Endodermal cell (in vitro differentiated cells): Measurements from ENCODE around the gene LRCH2. TPM values are rescaled to one million over a fixed set of nuclear protein-coding genes. Genes with fewer than 3 reads are reported as not detected.

ENCODE experiments used
- DNase-seq: peaks from one replicate; pipeline ENCODE4 v3.0.0-alpha.2; 2017
- H3K27ac ChIP-seq: 2 replicates; pipeline ENCODE4 v1.5.1; 2013; ENCODE audit warnings: mild to moderate bottlenecking, low read depth, low read length, moderate library complexity
- H3K27me3 ChIP-seq: 2 replicates; pipeline ENCODE4 v1.6.1; 2013; ENCODE audit warnings: mild to moderate bottlenecking, low read length, moderate library complexity; ENCODE audit not compliant: insufficient read depth, control insufficient read depth, poor library complexity, severe bottlenecking
- H3K36me3 ChIP-seq: 2 replicates; pipeline ENCODE4 v1.7.0; 2013; ENCODE audit warnings: mild to moderate bottlenecking, low read length, moderate library complexity; ENCODE audit not compliant: control insufficient read depth, insufficient read depth
- H3K4me1 ChIP-seq: one replicate; pipeline ENCODE4 v1.7.0; 2013; ENCODE audit warnings: low read length; ENCODE audit not compliant: control insufficient read depth, insufficient read depth
- H3K4me3 ChIP-seq: 2 replicates; pipeline ENCODE4 v1.5.1; 2013; ENCODE audit warnings: mild to moderate bottlenecking, low read length, moderate library complexity
- H3K9ac ChIP-seq: 2 replicates; pipeline ENCODE4 v1.6.1; 2013; ENCODE audit warnings: mild to moderate bottlenecking, low read length, moderate library complexity; ENCODE audit not compliant: poor library complexity, severe bottlenecking; ENCODE audit errors: extremely low read depth
- H3K9me3 ChIP-seq: 2 replicates; pipeline ENCODE4 v1.6.1; 2013; ENCODE audit warnings: mild to moderate bottlenecking, low read length, moderate library complexity; ENCODE audit not compliant: control insufficient read depth
- H3K27ac Mint-ChIP-seq: 2 replicates; pipeline ENCODE4 v1.8.0; 2020; ENCODE audit warnings: mixed read lengths
- H3K27me3 Mint-ChIP-seq: 2 replicates; pipeline ENCODE4 v1.8.0; 2021; ENCODE audit warnings: mild to moderate bottlenecking, mixed read lengths; ENCODE audit not compliant: insufficient read depth
- H3K36me3 Mint-ChIP-seq: 2 replicates; pipeline ENCODE4 v1.8.0; 2020; ENCODE audit warnings: low read depth, mixed read lengths
- H3K4me1 Mint-ChIP-seq: 2 replicates; pipeline ENCODE4 v1.8.0; 2020; ENCODE audit warnings: mixed read lengths
- H3K4me3 Mint-ChIP-seq: 2 replicates; pipeline ENCODE4 v1.8.0; 2020; ENCODE audit warnings: mild to moderate bottlenecking, moderate library complexity, mixed read lengths
- H3K9me3 Mint-ChIP-seq: 2 replicates; pipeline ENCODE4 v1.8.0; 2020; ENCODE audit warnings: mild to moderate bottlenecking, mixed read lengths
- WGBS, 2 experiments: methylation state at CpG; one replicate each; pipeline versions ENCODE4 v1.1.5 to v1.1.7; 2013; ENCODE audit warnings: missing lambda C conversion rate in 2 of 2, mixed read lengths in 1 of 2; ENCODE audit not compliant: insufficient coverage in 1 of 2, insufficient read length in 1 of 2; 5-methylcytosine and 5-hydroxymethylcytosine counted together
- total RNA-seq, 2 donors: library from RNA; stranded (reverse); fragmentation: NEBNext Ultra II Directional in 1 of 2; extraction: Animal tissue kit (Norgen Biotek cat#: 25700) in 1 of 2; gene quantifications; 2 replicates in 1 of 2; 3 replicates in 1 of 2; pipeline ENCODE4 v1.2.1, GENCODE V29; 2021
- TF ChIP-seq, protein P1 (sequence below): fragments of 200-600 bp; sonication (generic); conservative IDR thresholded peaks from 2 replicates; pipeline ENCODE4 v1.5.0; 2021; ENCODE audit warnings: antibody characterized with exemption, mild to moderate bottlenecking

Gene LRCH2
- total RNA-seq, 2 donors from 2014 or later, result 1.0 to 2.8 TPM

DNA sequence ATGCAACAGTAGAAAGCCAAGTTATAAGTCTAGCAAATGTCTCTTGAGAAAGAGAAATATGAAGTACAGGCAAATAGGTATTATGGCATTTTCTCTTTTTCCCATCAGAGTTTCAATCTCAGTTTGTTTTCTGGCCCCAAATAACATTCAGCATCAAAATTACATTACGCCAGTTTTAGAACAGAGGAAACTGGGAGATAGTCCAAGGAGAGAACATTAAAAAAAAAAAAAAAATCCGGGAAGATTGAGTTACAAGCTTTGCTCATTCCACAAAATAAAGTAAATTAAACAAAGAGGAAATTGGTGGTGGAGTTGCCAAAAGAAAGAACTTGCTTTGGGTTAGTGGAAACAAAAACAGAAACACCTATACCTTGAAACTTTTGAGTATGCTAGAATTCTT, 166.1 kb downstream of the LRCH2 start:
- H3K4me1 Mint-ChIP-seq, result peaks cover 12% of the 10 kb centered on the region
- 60% methylated on average over 1 of the region's 2 CpGs; no CpG with 5 or more reads in 1 of the 2 experiments for WGBS, 2 experiments
- no peak overlapping the region for H3K27ac Mint-ChIP-seq
- no peak for DNase-seq
- Histone ChIP-seq H3K27me3 (no peaks in the 10 kb centered on the region), H3K4me3 (no peak overlapping the region), H3K9ac (no peak overlapping the region), H3K36me3 (no peaks in the 10 kb centered on the region), H3K9me3 (no peaks in the 10 kb centered on the region), H3K27ac (no peak overlapping the region), H3K4me1 (no peaks in the 10 kb centered on the region)
- H3K4me3 Mint-ChIP-seq, result no peak overlapping the region
- no peaks in the 10 kb centered on the region for H3K36me3 Mint-ChIP-seq
- H3K27me3 Mint-ChIP-seq, result peaks cover 29% of the 10 kb centered on the region
- H3K9me3 Mint-ChIP-seq, result no peaks in the 10 kb centered on the region
- TF ChIP-seq, protein P1, sequence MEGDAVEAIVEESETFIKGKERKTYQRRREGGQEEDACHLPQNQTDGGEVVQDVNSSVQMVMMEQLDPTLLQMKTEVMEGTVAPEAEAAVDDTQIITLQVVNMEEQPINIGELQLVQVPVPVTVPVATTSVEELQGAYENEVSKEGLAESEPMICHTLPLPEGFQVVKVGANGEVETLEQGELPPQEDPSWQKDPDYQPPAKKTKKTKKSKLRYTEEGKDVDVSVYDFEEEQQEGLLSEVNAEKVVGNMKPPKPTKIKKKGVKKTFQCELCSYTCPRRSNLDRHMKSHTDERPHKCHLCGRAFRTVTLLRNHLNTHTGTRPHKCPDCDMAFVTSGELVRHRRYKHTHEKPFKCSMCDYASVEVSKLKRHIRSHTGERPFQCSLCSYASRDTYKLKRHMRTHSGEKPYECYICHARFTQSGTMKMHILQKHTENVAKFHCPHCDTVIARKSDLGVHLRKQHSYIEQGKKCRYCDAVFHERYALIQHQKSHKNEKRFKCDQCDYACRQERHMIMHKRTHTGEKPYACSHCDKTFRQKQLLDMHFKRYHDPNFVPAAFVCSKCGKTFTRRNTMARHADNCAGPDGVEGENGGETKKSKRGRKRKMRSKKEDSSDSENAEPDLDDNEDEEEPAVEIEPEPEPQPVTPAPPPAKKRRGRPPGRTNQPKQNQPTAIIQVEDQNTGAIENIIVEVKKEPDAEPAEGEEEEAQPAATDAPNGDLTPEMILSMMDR, result no peak

DNA sequence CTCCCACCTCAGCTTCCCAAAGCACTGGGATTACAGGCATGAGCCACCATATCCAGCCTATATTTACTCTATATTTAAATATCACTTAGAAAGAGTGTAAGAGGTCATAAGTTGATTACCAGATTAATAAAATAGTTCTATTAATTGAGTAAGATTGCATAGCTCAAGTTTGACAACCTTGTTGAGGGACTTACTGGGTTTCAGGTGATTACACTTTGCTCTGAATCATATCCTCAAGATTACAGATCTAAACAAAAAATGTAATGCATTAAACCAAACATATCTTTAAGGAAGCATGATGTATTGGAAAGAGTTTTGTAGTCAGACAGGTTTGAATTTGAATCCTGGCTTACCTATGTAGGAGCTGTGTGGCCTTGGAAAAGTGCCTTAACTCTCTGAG, 168.6 kb downstream of the LRCH2 start:
- no peak overlapping the region for H3K27ac Mint-ChIP-seq
- TF ChIP-seq, protein P1, result no peak
- peaks cover 30% of the 10 kb centered on the region for H3K27me3 Mint-ChIP-seq
- Histone ChIP-seq H3K9ac (no peak overlapping the region), H3K36me3 (no peaks in the 10 kb centered on the region), H3K4me3 (no peak overlapping the region), H3K27ac (no peak overlapping the region), H3K9me3 (no peaks in the 10 kb centered on the region), H3K4me1 (no peaks in the 10 kb centered on the region), H3K27me3 (no peaks in the 10 kb centered on the region)
- H3K4me1 Mint-ChIP-seq, result peaks cover 2% of the 10 kb centered on the region
- no peaks in the 10 kb centered on the region for H3K36me3 Mint-ChIP-seq
- no peak for DNase-seq
- peaks cover 15% of the 10 kb centered on the region for H3K9me3 Mint-ChIP-seq
- no peak overlapping the region for H3K4me3 Mint-ChIP-seq

Other genes with a start within 250 kb of the LRCH2 start
- gene IL13RA2, start 216.5 kb downstream of the LRCH2 start, total RNA-seq, result not detected
- gene RBMXL3, start 44.7 kb downstream of the LRCH2 start, total RNA-seq, result not detected
- gene LUZP4, start 55.6 kb upstream of the LRCH2 start, total RNA-seq, result not detected